Choroid plexus epithelial cell (primary cell): ENCODE data around the gene NAT8L.
A peak's percentile ranks its signal among the peaks of the same experiment; 100 is the strongest.

Experiments
- DNase-seq: peaks from one replicate; pipeline ENCODE4 v3.0.0-alpha.2; 2010; ENCODE audit warnings: low read depth
- H3K4me3 ChIP-seq: 2 replicates; pipeline ENCODE4 v1.5.1; 2011; ENCODE audit warnings: low read depth, mild to moderate bottlenecking, control low read depth, low read length, moderate library complexity
- TF ChIP-seq, protein P1 (sequence below): conservative IDR thresholded peaks from 2 replicates; pipeline ENCODE4 v1.5.1; 2011; ENCODE audit warnings: low read depth, mild to moderate bottlenecking, control low read depth, inconsistent platforms, low read length, moderate library complexity

NAT8L gene

DNA sequence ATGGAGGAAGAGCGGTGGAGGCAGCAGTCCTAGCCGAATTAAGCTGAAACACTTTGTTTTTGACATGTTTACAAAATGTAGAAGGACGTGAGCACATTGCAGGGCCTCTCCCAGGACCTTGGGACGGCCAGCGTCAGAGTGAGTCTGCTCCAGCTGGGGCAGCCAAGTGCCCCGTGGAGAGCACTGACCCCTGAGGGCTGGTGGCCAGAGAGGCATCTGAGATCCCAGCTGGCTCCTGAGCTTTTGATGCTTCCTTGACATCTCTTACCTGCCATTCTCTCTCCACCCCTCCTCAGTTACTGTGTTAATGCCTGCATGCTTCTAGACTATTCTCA, 24.7 kb downstream of the NAT8L start:
- H3K4me3 ChIP-seq, result no peak overlapping the region
- TF ChIP-seq, protein P1, sequence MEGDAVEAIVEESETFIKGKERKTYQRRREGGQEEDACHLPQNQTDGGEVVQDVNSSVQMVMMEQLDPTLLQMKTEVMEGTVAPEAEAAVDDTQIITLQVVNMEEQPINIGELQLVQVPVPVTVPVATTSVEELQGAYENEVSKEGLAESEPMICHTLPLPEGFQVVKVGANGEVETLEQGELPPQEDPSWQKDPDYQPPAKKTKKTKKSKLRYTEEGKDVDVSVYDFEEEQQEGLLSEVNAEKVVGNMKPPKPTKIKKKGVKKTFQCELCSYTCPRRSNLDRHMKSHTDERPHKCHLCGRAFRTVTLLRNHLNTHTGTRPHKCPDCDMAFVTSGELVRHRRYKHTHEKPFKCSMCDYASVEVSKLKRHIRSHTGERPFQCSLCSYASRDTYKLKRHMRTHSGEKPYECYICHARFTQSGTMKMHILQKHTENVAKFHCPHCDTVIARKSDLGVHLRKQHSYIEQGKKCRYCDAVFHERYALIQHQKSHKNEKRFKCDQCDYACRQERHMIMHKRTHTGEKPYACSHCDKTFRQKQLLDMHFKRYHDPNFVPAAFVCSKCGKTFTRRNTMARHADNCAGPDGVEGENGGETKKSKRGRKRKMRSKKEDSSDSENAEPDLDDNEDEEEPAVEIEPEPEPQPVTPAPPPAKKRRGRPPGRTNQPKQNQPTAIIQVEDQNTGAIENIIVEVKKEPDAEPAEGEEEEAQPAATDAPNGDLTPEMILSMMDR, result no peak
- DNase-seq, result no peak

GRCh38 chr4:2084316-2084715, 25.2 kb downstream of the NAT8L start:
- TF ChIP-seq, protein P1, result no peak
- H3K4me3 ChIP-seq, result no peak overlapping the region
- no peak for DNase-seq

DNA sequence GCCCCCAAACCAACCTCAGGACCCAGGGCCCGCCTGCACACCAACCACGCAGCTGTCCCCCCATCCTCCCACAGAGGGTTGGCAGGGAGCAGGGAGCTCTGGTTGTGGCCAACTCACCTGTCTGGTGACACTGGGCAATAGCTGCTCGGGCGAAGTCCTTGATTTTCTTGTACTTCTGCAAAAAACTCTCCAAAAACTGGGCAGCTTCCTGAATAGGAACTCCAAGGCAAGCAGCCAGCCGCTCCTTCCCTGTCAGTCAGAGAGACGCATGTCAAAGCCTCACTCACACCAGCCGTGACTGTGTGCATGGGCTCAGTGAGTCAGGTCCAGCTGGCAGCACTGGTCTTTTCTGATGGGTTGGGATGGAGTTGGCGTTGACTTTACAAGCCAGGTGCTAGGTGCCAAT, 26.4 kb downstream of the NAT8L start:
- no peak overlapping the region for H3K4me3 ChIP-seq
- no peak for DNase-seq
- TF ChIP-seq, protein P1, result no peak

GRCh38 chr4:2087170-2087569, 28.0 kb downstream of the NAT8L start:
- H3K4me3 ChIP-seq, result no peak overlapping the region
- TF ChIP-seq, protein P1, result peak; percentile 22
- peak; percentile 7 for DNase-seq

DNA sequence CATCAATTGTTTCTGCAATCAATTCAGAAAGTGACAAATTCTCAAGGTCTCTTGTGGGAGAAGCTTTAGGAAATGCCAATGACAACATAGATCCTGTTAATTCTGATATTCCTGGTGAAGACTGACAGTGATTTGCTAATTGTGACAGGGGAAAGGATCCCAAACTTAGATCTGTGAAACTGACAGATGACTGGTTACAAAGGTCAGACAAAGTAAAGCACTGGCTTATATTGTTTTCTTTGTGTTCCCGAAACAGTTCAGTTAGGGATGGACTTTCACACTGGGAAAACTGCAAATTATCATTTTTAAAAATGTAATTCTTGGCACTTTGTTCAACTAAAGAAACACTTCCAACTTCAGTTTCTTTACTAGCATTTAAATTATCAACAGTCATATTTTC, 30.1 kb downstream of the NAT8L start:
- DNase-seq, result no peak
- H3K4me3 ChIP-seq, result no peak overlapping the region
- TF ChIP-seq, protein P1, result no peak

DNA sequence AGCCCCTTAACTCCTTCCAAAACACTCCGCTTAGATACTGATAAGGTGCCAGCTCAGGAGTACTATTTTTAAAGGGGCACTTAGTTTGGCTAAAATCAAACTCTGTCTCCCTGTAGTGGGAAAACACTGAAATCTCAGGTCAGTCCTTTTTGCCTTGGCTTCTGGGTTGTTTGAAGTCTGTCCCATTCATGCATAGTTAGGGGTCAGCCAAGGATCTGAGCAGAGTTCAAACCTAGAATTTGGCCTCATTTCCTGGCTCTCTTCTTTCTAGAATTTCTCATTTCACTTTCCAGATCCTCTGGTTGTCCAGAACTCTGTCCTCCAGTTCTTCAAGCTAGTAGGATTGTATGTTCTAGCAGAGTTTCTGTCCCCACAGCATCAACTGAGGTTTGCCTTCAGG, 31.5 kb downstream of the NAT8L start:
- no peak for DNase-seq
- H3K4me3 ChIP-seq, result no peak overlapping the region
- TF ChIP-seq, protein P1, result no peak

- TF ChIP-seq, protein P1, result no peak
- DNase-seq, result no peak
- no peak overlapping the region for H3K4me3 ChIP-seq
These were observed 33.0 kb downstream of the NAT8L start for GRCh38 chr4:2091990-2092668.
